GM21447 (cell line): ENCODE measurements around the gene PDIA3.
"Not testable (repeated sequence)": the region's sequence is repeated elsewhere in the genome, so short reads cannot be mapped to it uniquely, and the experiment has no call there.

ENCODE experiments used
- ATAC-seq: cut with Tn5 transposase; IDR thresholded peaks from one replicate; pipeline ENCODE4 v1.9.1; 2021; ENCODE audit not compliant: unreplicated experiment

PDIA3 gene

GRCh38 chr15:43808960-43809678 lies 62.9 kb downstream of the PDIA3 start:
- ATAC-seq: peak; percentile 73

- not testable (repeated sequence) for ATAC-seq
These were observed 68.8 kb downstream of the PDIA3 start for GRCh38 chr15:43815064-43815463.

DNA sequence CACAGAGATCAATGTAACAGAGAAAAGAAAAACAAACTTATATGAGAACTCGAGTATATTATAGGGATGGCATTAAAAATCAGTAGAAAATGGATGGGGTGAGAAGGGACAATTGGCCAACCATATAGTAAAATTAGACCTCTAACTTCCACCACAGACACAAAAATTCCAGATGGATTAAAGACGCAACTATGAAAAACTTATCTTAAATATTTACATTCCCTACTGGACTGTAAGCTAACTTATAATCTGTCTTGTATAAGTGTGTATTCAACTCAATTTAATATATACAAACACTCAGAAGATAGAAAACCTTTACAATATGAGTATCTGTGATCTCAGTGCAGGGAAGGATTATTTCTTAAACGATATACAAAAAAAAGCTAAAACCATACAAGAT lies 75.3 kb downstream of the PDIA3 start:
- no peak for ATAC-seq
